SW 1271 (cell line): ENCODE measurements around the gene DPYSL3.
"Not testable (repeated sequence)": the region's sequence is repeated elsewhere in the genome, so short reads cannot be mapped to it uniquely, and the experiment has no call there.

Experiments
- DNase-seq, 2 experiments: peaks; one replicate each; lab custom pipeline; 2025; lab: John Stamatoyannopoulos, UW

The DPYSL3 gene

GRCh38 chr5:147369742-147370374 is 140.0 kb downstream of the DPYSL3 start:
- peak in 1 of 2 experiments; percentile 54 for DNase-seq

- not testable (repeated sequence) for DNase-seq
These were observed 142.5 kb downstream of the DPYSL3 start for GRCh38 chr5:147367381-147367780.

- no peak for DNase-seq
These were observed 148.3 kb downstream of the DPYSL3 start for GRCh38 chr5:147361441-147362175.

GRCh38 chr5:147360816-147361215 is 149.1 kb downstream of the DPYSL3 start:
- DNase-seq: no peak

- no peak for DNase-seq
These were observed 150.3 kb downstream of the DPYSL3 start for GRCh38 chr5:147359581-147359980.

- DNase-seq: no peak
These were observed 150.8 kb downstream of the DPYSL3 start for GRCh38 chr5:147359101-147359500.

GRCh38 chr5:147349241-147349640 is 160.6 kb downstream of the DPYSL3 start:
- no peak for DNase-seq

GRCh38 chr5:147348451-147348850 is 161.4 kb downstream of the DPYSL3 start:
- DNase-seq: no peak

GRCh38 chr5:147348046-147348445 is 161.8 kb downstream of the DPYSL3 start:
- DNase-seq: no peak

- no peak for DNase-seq
These were observed 163.8 kb downstream of the DPYSL3 start for GRCh38 chr5:147346006-147346561.

- no peak for DNase-seq
These were observed 165.0 kb downstream of the DPYSL3 start for GRCh38 chr5:147344861-147345260.

- DNase-seq: no peak
These were observed 168.5 kb downstream of the DPYSL3 start for GRCh38 chr5:147341345-147341744.

GRCh38 chr5:147340941-147341340 is 168.9 kb downstream of the DPYSL3 start:
- no peak for DNase-seq
